HEK293 (cell line): ENCODE results near the gene QRICH1.

Source experiments
- CTCF ChIA-PET: fragments of 350-600 bp; formaldehyde crosslinking; extraction: SDS; loops from one replicate; lab custom pipeline; 2021; ENCODE audit warnings: antibody characterized with exemption; lab: Yijun Ruan, JAX
- POLR2A ChIA-PET: fragments of 300-600 bp; formaldehyde crosslinking; extraction: SDS; loops from one replicate; lab custom pipeline; 2020; ENCODE audit warnings: antibody characterized with exemption, inconsistent platforms; lab: Yijun Ruan, JAX
- H3K27ac ChIP-seq: fragments of 200-500 bp; sonication (Bioruptor generic); 2 replicates; pipeline ENCODE4 v1.5.1; 2014; ENCODE audit warnings: low read depth, low read length, control low read depth, inconsistent platforms; ENCODE audit errors: extremely low read depth
- H3K36me3 ChIP-seq, 2 experiments: fragments of 200-500 bp in 1 of 2; sonication (Bioruptor generic) in 1 of 2; 1 replicate in 1 of 2; 2 replicates in 1 of 2; pipeline ENCODE4 v1.5.1; 2014 to 2017; ENCODE audit warnings: inconsistent platforms in 2 of 2, low read length in 2 of 2; ENCODE audit not compliant: control insufficient read depth in 2 of 2, insufficient read depth in 1 of 2
- H3K4me1 ChIP-seq: fragments of 200-500 bp; sonication (Bioruptor generic); 2 replicates; pipeline ENCODE4 v1.5.1; 2014; ENCODE audit warnings: mild to moderate bottlenecking, low read length, inconsistent platforms; ENCODE audit not compliant: control insufficient read depth, insufficient read depth
- H3K4me3 ChIP-seq: 2 replicates; pipeline ENCODE4 v1.5.1; 2011; ENCODE audit warnings: low read depth, mild to moderate bottlenecking, control low read depth, low read length, moderate library complexity
- H3K9me3 ChIP-seq: fragments of 200-500 bp; sonication (Bioruptor generic); 2 replicates; pipeline ENCODE4 v1.5.1; 2014; ENCODE audit warnings: low read depth, low read length, inconsistent platforms; ENCODE audit not compliant: control insufficient read depth, insufficient read depth
- KLF7 ChIP-seq: fragments of 450-650 bp; formaldehyde crosslinking; IDR thresholded peaks from 2 replicates; pipeline ENCODE4 v1.5.1; 2016; ENCODE audit warnings: missing biosample characterization, missing genetic modification characterization, borderline replicate concordance
- KLF9 ChIP-seq: fragments of 450-650 bp; formaldehyde crosslinking; IDR thresholded peaks from 2 replicates; pipeline ENCODE4 v1.5.1; 2016; ENCODE audit warnings: missing biosample characterization, missing genetic modification characterization, low read depth
- OSR2 ChIP-seq: fragments of 450-650 bp; formaldehyde crosslinking; IDR thresholded peaks from 2 replicates; pipeline ENCODE4 v1.5.1; 2016; ENCODE audit warnings: missing biosample characterization, missing genetic modification characterization
- ZBTB21 ChIP-seq: fragments of 450-650 bp; formaldehyde crosslinking; IDR thresholded peaks from 2 replicates; pipeline ENCODE4 v1.5.1; 2017; ENCODE audit warnings: missing biosample characterization, missing genetic modification characterization
- ZNF121 ChIP-seq: fragments of 450-650 bp; formaldehyde crosslinking; IDR thresholded peaks from 2 replicates; pipeline ENCODE4 v1.5.1; 2016; ENCODE audit warnings: missing biosample characterization, missing genetic modification characterization
- ZNF146 ChIP-seq: fragments of 450-650 bp; formaldehyde crosslinking; IDR thresholded peaks from 2 replicates; pipeline ENCODE4 v1.5.1; 2016; ENCODE audit warnings: missing biosample characterization, missing genetic modification characterization
- ZNF174 ChIP-seq: fragments of 450-650 bp; formaldehyde crosslinking; IDR thresholded peaks from 2 replicates; pipeline ENCODE4 v1.5.0; 2017; ENCODE audit warnings: missing biosample characterization, mild to moderate bottlenecking, missing genetic modification characterization
- ZNF184 ChIP-seq: fragments of 450-650 bp; IDR thresholded peaks from 2 replicates; pipeline ENCODE4 v1.5.1; 2018; ENCODE audit warnings: missing biosample characterization, mild to moderate bottlenecking, missing genetic modification characterization
- ZNF24 ChIP-seq: fragments of 450-650 bp; formaldehyde crosslinking; IDR thresholded peaks from 2 replicates; pipeline ENCODE4 v1.5.1; 2016; ENCODE audit warnings: missing biosample characterization, missing genetic modification characterization
- ZNF302 ChIP-seq: fragments of 450-650 bp; formaldehyde crosslinking; IDR thresholded peaks from 2 replicates; pipeline ENCODE4 v1.5.1; 2016; ENCODE audit warnings: missing biosample characterization, missing genetic modification characterization, low read depth
- ZNF324 ChIP-seq: fragments of 450-650 bp; formaldehyde crosslinking; IDR thresholded peaks from 2 replicates; pipeline ENCODE4 v1.5.1; 2016; ENCODE audit warnings: missing biosample characterization, missing genetic modification characterization
- ZNF341 ChIP-seq: fragments of 450-650 bp; formaldehyde crosslinking; IDR thresholded peaks from 2 replicates; pipeline ENCODE4; 2016; ENCODE audit warnings: low read depth, missing biosample characterization, missing genetic modification characterization
- ZNF561 ChIP-seq: fragments of 450-650 bp; IDR thresholded peaks from 2 replicates; pipeline ENCODE4 v1.5.1; 2018; ENCODE audit warnings: missing biosample characterization, missing genetic modification characterization, borderline replicate concordance
- ZNF610 ChIP-seq: fragments of 450-650 bp; formaldehyde crosslinking; IDR thresholded peaks from 2 replicates; pipeline ENCODE4 v1.5.1; 2016; ENCODE audit warnings: missing biosample characterization, missing genetic modification characterization, borderline replicate concordance
- ZNF621 ChIP-seq: fragments of 450-650 bp; formaldehyde crosslinking; IDR thresholded peaks from 2 replicates; pipeline ENCODE4 v1.5.1; 2017; ENCODE audit warnings: missing biosample characterization, missing genetic modification characterization
- ZNF623 ChIP-seq: fragments of 450-650 bp; formaldehyde crosslinking; IDR thresholded peaks from 2 replicates; pipeline ENCODE4 v1.5.1; 2016; ENCODE audit warnings: missing biosample characterization, missing genetic modification characterization
- ZNF664 ChIP-seq: fragments of 450-650 bp; formaldehyde crosslinking; IDR thresholded peaks from 2 replicates; pipeline ENCODE4 v1.5.1; 2016; ENCODE audit warnings: missing biosample characterization, missing genetic modification characterization
- TF ChIP-seq, protein P1 (sequence below): fragments of 450-650 bp; formaldehyde crosslinking; IDR thresholded peaks from 2 replicates; pipeline ENCODE4 v1.5.1; 2016; ENCODE audit warnings: missing biosample characterization, missing genetic modification characterization, borderline replicate concordance
- TF ChIP-seq, protein P2 (sequence below): fragments of 450-650 bp; IDR thresholded peaks from 2 replicates; pipeline ENCODE4 v1.5.1; 2018; ENCODE audit warnings: missing biosample characterization, mild to moderate bottlenecking, missing genetic modification characterization
- TF ChIP-seq, protein P3 (sequence below): fragments of 450-650 bp; formaldehyde crosslinking; IDR thresholded peaks from 2 replicates; pipeline ENCODE4 v1.5.1; 2016; ENCODE audit warnings: missing biosample characterization, missing genetic modification characterization

The QRICH1 gene

DNA sequence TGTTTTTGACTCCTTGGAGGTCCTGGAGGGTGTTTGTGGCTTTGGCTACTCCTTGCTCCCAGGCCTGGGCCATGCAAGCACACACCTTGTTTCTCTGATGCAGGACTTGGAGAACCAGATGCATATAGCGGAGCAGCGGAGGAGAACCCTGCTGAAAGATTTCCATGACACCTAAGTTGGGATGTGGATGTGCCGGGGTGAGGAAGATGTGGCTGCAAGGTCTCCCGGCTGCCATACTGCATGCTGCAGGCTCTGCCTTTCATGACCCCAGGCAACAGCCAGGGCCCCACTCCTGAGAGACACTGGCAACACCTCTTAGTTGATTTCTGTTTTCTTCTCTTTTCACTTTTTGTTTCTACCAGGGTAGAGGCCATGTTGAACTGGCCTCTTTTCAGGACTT is 110.8 kb downstream of the QRICH1 start:
- ChIA-PET POLR2A (no interaction called here), CTCF (no interaction called here)
- Histone ChIP-seq H3K9me3 (no peaks in the 10 kb centered on the region), H3K4me3 (no peak overlapping the region), H3K36me3 (peaks cover 9 to 80% of the 10 kb centered on the region in 2 experiments), H3K4me1 (no peaks in the 10 kb centered on the region), H3K27ac (no peak overlapping the region)
- no peak for TF ChIP-seq KLF7 (tag by site-specific recombination)
- no peak for TF ChIP-seq ZNF324 (tag by site-specific recombination)
- no peak for TF ChIP-seq ZNF121 (tag by site-specific recombination)
- TF ChIP-seq ZNF146, result no peak
- no peak for TF ChIP-seq ZNF174 (tag by site-specific recombination)
- TF ChIP-seq, protein P1, sequence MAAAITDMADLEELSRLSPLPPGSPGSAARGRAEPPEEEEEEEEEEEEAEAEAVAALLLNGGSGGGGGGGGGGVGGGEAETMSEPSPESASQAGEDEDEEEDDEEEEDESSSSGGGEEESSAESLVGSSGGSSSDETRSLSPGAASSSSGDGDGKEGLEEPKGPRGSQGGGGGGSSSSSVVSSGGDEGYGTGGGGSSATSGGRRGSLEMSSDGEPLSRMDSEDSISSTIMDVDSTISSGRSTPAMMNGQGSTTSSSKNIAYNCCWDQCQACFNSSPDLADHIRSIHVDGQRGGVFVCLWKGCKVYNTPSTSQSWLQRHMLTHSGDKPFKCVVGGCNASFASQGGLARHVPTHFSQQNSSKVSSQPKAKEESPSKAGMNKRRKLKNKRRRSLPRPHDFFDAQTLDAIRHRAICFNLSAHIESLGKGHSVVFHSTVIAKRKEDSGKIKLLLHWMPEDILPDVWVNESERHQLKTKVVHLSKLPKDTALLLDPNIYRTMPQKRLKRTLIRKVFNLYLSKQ, result no peak
- TF ChIP-seq ZNF561, result no peak
- TF ChIP-seq ZNF341 (tag by site-specific recombination), result no peak
- TF ChIP-seq ZBTB21 (tag by site-specific recombination), result no peak
- TF ChIP-seq, protein P2, sequence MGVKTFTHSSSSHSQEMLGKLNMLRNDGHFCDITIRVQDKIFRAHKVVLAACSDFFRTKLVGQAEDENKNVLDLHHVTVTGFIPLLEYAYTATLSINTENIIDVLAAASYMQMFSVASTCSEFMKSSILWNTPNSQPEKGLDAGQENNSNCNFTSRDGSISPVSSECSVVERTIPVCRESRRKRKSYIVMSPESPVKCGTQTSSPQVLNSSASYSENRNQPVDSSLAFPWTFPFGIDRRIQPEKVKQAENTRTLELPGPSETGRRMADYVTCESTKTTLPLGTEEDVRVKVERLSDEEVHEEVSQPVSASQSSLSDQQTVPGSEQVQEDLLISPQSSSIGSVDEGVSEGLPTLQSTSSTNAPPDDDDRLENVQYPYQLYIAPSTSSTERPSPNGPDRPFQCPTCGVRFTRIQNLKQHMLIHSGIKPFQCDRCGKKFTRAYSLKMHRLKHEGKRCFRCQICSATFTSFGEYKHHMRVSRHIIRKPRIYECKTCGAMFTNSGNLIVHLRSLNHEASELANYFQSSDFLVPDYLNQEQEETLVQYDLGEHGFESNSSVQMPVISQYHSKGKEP (tag by site-specific recombination), result no peak
- TF ChIP-seq, protein P3, sequence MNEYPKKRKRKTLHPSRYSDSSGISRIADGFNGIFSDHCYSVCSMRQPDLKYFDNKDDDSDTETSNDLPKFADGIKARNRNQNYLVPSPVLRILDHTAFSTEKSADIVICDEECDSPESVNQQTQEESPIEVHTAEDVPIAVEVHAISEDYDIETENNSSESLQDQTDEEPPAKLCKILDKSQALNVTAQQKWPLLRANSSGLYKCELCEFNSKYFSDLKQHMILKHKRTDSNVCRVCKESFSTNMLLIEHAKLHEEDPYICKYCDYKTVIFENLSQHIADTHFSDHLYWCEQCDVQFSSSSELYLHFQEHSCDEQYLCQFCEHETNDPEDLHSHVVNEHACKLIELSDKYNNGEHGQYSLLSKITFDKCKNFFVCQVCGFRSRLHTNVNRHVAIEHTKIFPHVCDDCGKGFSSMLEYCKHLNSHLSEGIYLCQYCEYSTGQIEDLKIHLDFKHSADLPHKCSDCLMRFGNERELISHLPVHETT (tag by site-specific recombination), result no peak
- no peak for TF ChIP-seq ZNF24 (tag by site-specific recombination)
- no peak for TF ChIP-seq OSR2 (tag by site-specific recombination)

DNA sequence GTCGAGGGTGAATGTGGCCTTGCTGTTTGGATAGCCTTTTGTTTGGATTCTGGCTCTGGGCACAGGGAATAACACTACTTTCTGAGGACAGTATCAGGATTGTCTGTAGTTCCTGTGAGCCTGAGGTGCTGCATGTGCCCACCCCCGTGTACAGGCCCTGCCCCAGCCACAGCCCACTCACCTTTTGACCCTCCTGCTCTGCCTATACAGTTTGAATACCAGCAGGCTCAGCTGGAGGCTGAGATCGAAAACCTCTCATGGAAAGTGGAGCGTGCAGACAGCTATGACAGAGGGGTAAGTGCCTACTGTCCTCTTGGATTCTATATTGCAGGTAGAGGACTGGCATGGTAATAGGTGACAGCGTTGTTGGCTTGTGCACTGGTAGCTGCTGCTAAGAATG is 111.2 kb downstream of the QRICH1 start:
- Histone ChIP-seq H3K4me3 (no peak overlapping the region), H3K9me3 (no peaks in the 10 kb centered on the region), H3K4me1 (no peaks in the 10 kb centered on the region), H3K36me3 (peaks cover 11 to 84% of the 10 kb centered on the region in 2 experiments), H3K27ac (no peak overlapping the region)
- TF ChIP-seq, protein P3 (tag by site-specific recombination), result no peak
- TF ChIP-seq KLF9 (tag by site-specific recombination) (no peak), ZNF621 (tag by site-specific recombination) (no peak), ZNF184 (no peak), ZNF623 (tag by site-specific recombination) (no peak), ZNF302 (tag by site-specific recombination) (no peak), ZNF610 (tag by site-specific recombination) (no peak), ZNF664 (tag by site-specific recombination) (no peak)
- CTCF ChIA-PET, result no interaction called here
- POLR2A ChIA-PET, result no interaction called here
